Uterus (tissue), 2 donors: ENCODE measurements around the gene VDAC1.

Experiments
- POLR2A ChIP-seq, 2 donors: fragments of 450-650 bp; IDR thresholded peaks; one replicate each; pipeline ENCODE4 v1.6.1; 2016; ENCODE audit warnings: antibody characterized with exemption in 2 of 2, mild to moderate bottlenecking in 1 of 2, moderate library complexity in 1 of 2
- TF ChIP-seq, protein P1 (sequence below), 4 experiments: fragments of 200-600 bp in 2 of 4; fragments of 450-650 bp in 2 of 4; sonication (generic) in 2 of 4; IDR thresholded peaks; one replicate each; pipeline ENCODE4 v1.5.1; 2016 to 2019; ENCODE audit warnings: antibody characterized with exemption in 4 of 4, mild to moderate bottlenecking in 2 of 4, moderate library complexity in 1 of 4

DNA sequence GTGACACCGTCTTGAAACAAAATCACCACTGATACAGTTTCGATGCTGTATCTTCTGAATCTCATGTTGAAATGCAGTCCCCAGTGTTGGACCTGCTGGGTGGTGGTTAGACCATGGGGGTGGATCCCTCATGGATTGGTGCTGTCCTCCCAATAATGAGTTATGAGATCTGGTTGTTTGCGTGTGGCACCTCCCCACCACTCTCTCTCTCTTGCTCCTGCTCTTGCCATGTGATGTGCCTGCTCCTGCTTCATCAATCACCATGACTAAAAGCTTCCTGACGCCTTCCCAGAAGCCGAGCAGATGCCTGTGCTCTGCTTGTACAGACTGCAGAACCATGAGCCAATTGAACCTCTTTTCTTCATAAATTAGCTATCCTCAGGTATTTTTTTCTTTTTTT, 21.1 kb downstream of the VDAC1 start:
- TF ChIP-seq, protein P1, sequence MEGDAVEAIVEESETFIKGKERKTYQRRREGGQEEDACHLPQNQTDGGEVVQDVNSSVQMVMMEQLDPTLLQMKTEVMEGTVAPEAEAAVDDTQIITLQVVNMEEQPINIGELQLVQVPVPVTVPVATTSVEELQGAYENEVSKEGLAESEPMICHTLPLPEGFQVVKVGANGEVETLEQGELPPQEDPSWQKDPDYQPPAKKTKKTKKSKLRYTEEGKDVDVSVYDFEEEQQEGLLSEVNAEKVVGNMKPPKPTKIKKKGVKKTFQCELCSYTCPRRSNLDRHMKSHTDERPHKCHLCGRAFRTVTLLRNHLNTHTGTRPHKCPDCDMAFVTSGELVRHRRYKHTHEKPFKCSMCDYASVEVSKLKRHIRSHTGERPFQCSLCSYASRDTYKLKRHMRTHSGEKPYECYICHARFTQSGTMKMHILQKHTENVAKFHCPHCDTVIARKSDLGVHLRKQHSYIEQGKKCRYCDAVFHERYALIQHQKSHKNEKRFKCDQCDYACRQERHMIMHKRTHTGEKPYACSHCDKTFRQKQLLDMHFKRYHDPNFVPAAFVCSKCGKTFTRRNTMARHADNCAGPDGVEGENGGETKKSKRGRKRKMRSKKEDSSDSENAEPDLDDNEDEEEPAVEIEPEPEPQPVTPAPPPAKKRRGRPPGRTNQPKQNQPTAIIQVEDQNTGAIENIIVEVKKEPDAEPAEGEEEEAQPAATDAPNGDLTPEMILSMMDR (IDR thresholded peaks at IDR 0.05): no peak
- no peak for TF ChIP-seq POLR2A (IDR thresholded peaks at IDR 0.05)
